Keratinocyte (primary cell): ENCODE measurements around the gene VTI1A. TPM values are rescaled to one million over a fixed set of nuclear protein-coding genes. Genes with fewer than 3 reads are reported as not detected.

Experiments used
- DNase-seq: peaks from one replicate; pipeline ENCODE4 v3.0.0-alpha.2; 2011; ENCODE audit warnings: low read depth, missing footprints, low spot score
- FAIRE-seq: peaks from 2 replicates; lab custom pipeline; 2011; peaks lifted over from hg19 to GRCh38; lab: Jason Lieb, UNC
- H2AFZ ChIP-seq: 2 replicates; pipeline ENCODE4 v1.6.0; 2012; ENCODE audit warnings: low read length, control low read depth, inconsistent platforms; ENCODE audit not compliant: control insufficient read depth
- H3K27ac ChIP-seq: 2 replicates; pipeline ENCODE4 v1.5.1; 2011; ENCODE audit warnings: low read length; ENCODE audit not compliant: control insufficient read depth, insufficient read depth
- H3K27me3 ChIP-seq: 3 replicates; pipeline ENCODE4 v1.6.0; 2011; ENCODE audit warnings: low read length; ENCODE audit not compliant: control insufficient read depth, insufficient read depth; ENCODE audit errors: extremely low read depth
- H3K36me3 ChIP-seq, 2 experiments: 2 replicates in 1 of 2; 3 replicates in 1 of 2; pipeline ENCODE4 v1.5.1; 2011; ENCODE audit warnings: low read length in 2 of 2, mild to moderate bottlenecking in 1 of 2; ENCODE audit not compliant: control insufficient read depth in 2 of 2, insufficient read depth in 2 of 2; ENCODE audit errors: extremely low read depth in 1 of 2
- H3K4me1 ChIP-seq: 3 replicates; pipeline ENCODE4 v1.5.1; 2011; ENCODE audit warnings: low read length; ENCODE audit not compliant: control insufficient read depth, insufficient read depth; ENCODE audit errors: extremely low read depth
- H3K4me2 ChIP-seq: 3 replicates; pipeline ENCODE4 v1.6.0; 2011; ENCODE audit warnings: low read depth, low read length; ENCODE audit not compliant: control insufficient read depth, insufficient read depth; ENCODE audit errors: extremely low read depth
- H3K4me3 ChIP-seq, 3 experiments: fragments of 200-600 bp in 1 of 3; sonication (generic) in 1 of 3; 2 replicates in 2 of 3; 3 replicates in 1 of 3; pipeline ENCODE4 v1.5.1; 2011 to 2016; ENCODE audit warnings: low read length in 3 of 3, mild to moderate bottlenecking in 3 of 3, control low read depth in 2 of 3, inconsistent platforms in 1 of 3, low read depth in 1 of 3, mixed read lengths in 1 of 3, mixed run types in 1 of 3, moderate library complexity in 1 of 3; ENCODE audit not compliant: control insufficient read depth in 2 of 3, insufficient read depth in 2 of 3; ENCODE audit errors: extremely low read depth in 1 of 3
- H3K79me2 ChIP-seq: 2 replicates; pipeline ENCODE4 v1.6.0; 2012; ENCODE audit warnings: low read length; ENCODE audit not compliant: control insufficient read depth, insufficient read depth
- H3K9ac ChIP-seq: 3 replicates; pipeline ENCODE4 v1.6.0; 2011; ENCODE audit warnings: low read length; ENCODE audit not compliant: control insufficient read depth, insufficient read depth; ENCODE audit errors: extremely low read depth
- H3K9me1 ChIP-seq: 3 replicates; pipeline ENCODE4 v1.6.0; 2011; ENCODE audit warnings: low read length; ENCODE audit not compliant: control insufficient read depth, insufficient read depth; ENCODE audit errors: extremely low read depth
- H3K9me3 ChIP-seq: 2 replicates; pipeline ENCODE4 v1.5.1; 2012; ENCODE audit warnings: low read depth, low read length; ENCODE audit not compliant: control insufficient read depth
- H4K20me1 ChIP-seq: 3 replicates; pipeline ENCODE4 v1.6.0; 2011; ENCODE audit warnings: low read length; ENCODE audit not compliant: control insufficient read depth, insufficient read depth; ENCODE audit errors: extremely low read depth
- CTCF ChIP-seq, 3 experiments: IDR thresholded peaks in 1 of 3; conservative IDR thresholded peaks in 1 of 3; optimal IDR thresholded peaks in 1 of 3; 2 replicates in 2 of 3; 3 replicates in 1 of 3; pipeline versions ENCODE3 to v1.5.1; 2011; ENCODE audit warnings: low read length in 3 of 3, mild to moderate bottlenecking in 3 of 3, moderate library complexity in 2 of 3, control low read depth in 1 of 3, inconsistent platforms in 1 of 3; ENCODE audit not compliant: insufficient read depth in 2 of 3; ENCODE audit errors: extremely low read depth in 1 of 3
- EZH2 ChIP-seq: IDR thresholded peaks from one replicate; pipeline ENCODE4 v1.6.1; 2012; ENCODE audit warnings: inconsistent platforms, mild to moderate bottlenecking, low read length, moderate library complexity
- dilution Hi-C: fragments of 300-500 bp; cut with MboI; formaldehyde crosslinking; loops from one replicate; pipeline ENCODE4 v1.7.0; 2020; ENCODE audit warnings: low sequenced_read_pairs; ENCODE audit not compliant: extremely low pct_ligation_motif_present
- polyA plus RNA-seq, 5 experiments: library from polyadenylated mRNA; depleted of rRNA in 3 of 5; stranded (reverse) in 3 of 5; stranded (forward) in 1 of 5; unstranded in 1 of 5; fragments of >200 nt; gene quantifications; 1 replicate in 1 of 5; 2 replicates in 3 of 5; 3 replicates in 1 of 5; pipeline versions ENCODE4 v1.2.1 to v1.2.3, GENCODE V29; 2011 to 2012; ENCODE audit warnings: missing spikeins in 2 of 5, low read depth in 1 of 5, low replicate concordance in 1 of 5

The VTI1A gene
- polyA plus RNA-seq, 1 donor (not counting 4 experiments of a cell fraction or from before 2014, with no cell fraction given), result 18.5 TPM

- no peak for FAIRE-seq
- Histone ChIP-seq H3K9ac (no peak overlapping the region), H3K9me1 (no peaks in the 10 kb centered on the region), H3K4me1 (peaks cover 22% of the 10 kb centered on the region), H2AFZ (no peak overlapping the region), H4K20me1 (no peaks in the 10 kb centered on the region), H3K9me3 (no peaks in the 10 kb centered on the region), H3K4me2 (peak overlapping the region; percentile 69), H3K4me3 (no peak overlapping the region), H3K27ac (no peak overlapping the region), H3K36me3 (no peaks in the 10 kb centered on the region), H3K79me2 (no peaks in the 10 kb centered on the region), H3K27me3 (no peaks in the 10 kb centered on the region)
- TF ChIP-seq EZH2 (no peak), CTCF (optimal IDR thresholded peaks at IDR 0.05 in 1 of 3, IDR thresholded peaks at IDR 0.05 in 1 of 3, conservative IDR thresholded peaks at IDR 0.05 in 1 of 3; ENCODE audit: extremely low read depth in 1 of 3, insufficient read depth in 2 of 3, low read length in 3 of 3) (no peak)
- dilution Hi-C loops, result no loop called here
- DNase-seq, result no peak
These were observed 365.6 kb downstream of the VTI1A start for GRCh38 chr10:112812586-112812985.

GRCh38 chr10:112813866-112814591 lies 367.0 kb downstream of the VTI1A start:
- no peaks in the 10 kb centered on the region for H3K9me1 ChIP-seq
- H3K27ac ChIP-seq, result no peak overlapping the region
- no peak for FAIRE-seq

More at GRCh38 chr10:112813866-112814591, 367.0 kb downstream of the VTI1A start:
- dilution Hi-C loops, result no loop called here
- Histone ChIP-seq H4K20me1 (no peaks in the 10 kb centered on the region), H3K4me1 (peaks cover 22% of the 10 kb centered on the region), H3K36me3 (no peaks in the 10 kb centered on the region), H3K9ac (no peak overlapping the region), H3K79me2 (no peaks in the 10 kb centered on the region), H3K27me3 (no peaks in the 10 kb centered on the region), H3K4me3 (no peak overlapping the region), H2AFZ (no peak overlapping the region), H3K4me2 (no peak overlapping the region), H3K9me3 (no peaks in the 10 kb centered on the region)
- TF ChIP-seq EZH2, result no peak
- TF ChIP-seq CTCF (optimal IDR thresholded peaks at IDR 0.05 in 1 of 3, IDR thresholded peaks at IDR 0.05 in 1 of 3, conservative IDR thresholded peaks at IDR 0.05 in 1 of 3; ENCODE audit: extremely low read depth in 1 of 3, insufficient read depth in 2 of 3, low read length in 3 of 3), result no peak
- DNase-seq, result no peak
